IMR-90 (cell line): ENCODE data around the gene GLCE. TPM values are rescaled to one million over a fixed set of nuclear protein-coding genes. Genes with fewer than 3 reads are reported as not detected.

Experiments used
- ATAC-seq: fragments of 200-7000 bp; cut with Tn5 transposase; 2 replicates; pipeline ENCODE4 v1.9.1; 2020; ENCODE audit warnings: low read depth, mild to moderate bottlenecking, moderate library complexity
- BruUV-seq: library from RNA; stranded (reverse); fragments of 400-500 nt; replicated peaks from 2 replicates; lab custom pipeline; 2021; lab: Mats Ljungman, UMichigan
- CTCF ChIA-PET: fragments of 300-600 bp; formaldehyde crosslinking; extraction: SDS; loops from one replicate; lab custom pipeline; 2021; ENCODE audit warnings: antibody characterized with exemption; lab: Yijun Ruan, JAX
- POLR2A ChIA-PET: fragments of 300-600 bp; sonication (Branson Sonifier 250); formaldehyde crosslinking; loops from one replicate; lab custom pipeline; 2022; ENCODE audit warnings: antibody characterized with exemption; ENCODE audit not compliant: unreplicated experiment; lab: Charles Lee
- DNase-seq: peaks from one replicate; pipeline ENCODE4 v3.0.0; 2013
- H2AFZ ChIP-seq: replicated peaks from 2 replicates; pipeline ENCODE3; 2013; ENCODE audit warnings: low read length, mild to moderate bottlenecking; ENCODE audit not compliant: poor library complexity
- H2AK5ac ChIP-seq: 2 replicates; pipeline ENCODE4 v1.6.1; 2013; ENCODE audit warnings: low read depth, low read length, inconsistent platforms
- H2AK9ac ChIP-seq: replicated peaks from 2 replicates; pipeline ENCODE3; 2013; ENCODE audit warnings: mild to moderate bottlenecking, low read depth, low read length, moderate library complexity; ENCODE audit not compliant: poor library complexity
- H2BK120ac ChIP-seq: 2 replicates; pipeline ENCODE4 v1.6.1; 2013; ENCODE audit warnings: low read depth, low read length, inconsistent platforms
- H2BK15ac ChIP-seq: 3 replicates; pipeline ENCODE4 v1.6.1; 2013; ENCODE audit warnings: low read depth, low read length, inconsistent platforms
- H2BK20ac ChIP-seq: 2 replicates; pipeline ENCODE4 v1.6.1; 2013; ENCODE audit warnings: low read depth, mild to moderate bottlenecking, inconsistent platforms, low read length, moderate library complexity
- H2BK5ac ChIP-seq: 2 replicates; pipeline ENCODE4 v1.6.1; 2013; ENCODE audit warnings: mild to moderate bottlenecking, low read depth, low read length, inconsistent platforms; ENCODE audit not compliant: poor library complexity, severe bottlenecking
- H3K14ac ChIP-seq: replicated peaks from 2 replicates; pipeline ENCODE4 v1.6.1; 2013; ENCODE audit warnings: low read depth, low read length, inconsistent platforms
- H3K18ac ChIP-seq: 2 replicates; pipeline ENCODE4 v1.6.1; 2013; ENCODE audit warnings: low read depth, low read length, control low read depth
- H3K23ac ChIP-seq: 2 replicates; pipeline ENCODE4 v1.6.1; 2013; ENCODE audit warnings: low read depth, low read length, inconsistent platforms
- H3K27ac ChIP-seq: 2 replicates; pipeline ENCODE4 v1.5.1; 2013; ENCODE audit warnings: mild to moderate bottlenecking, control low read depth, low read length; ENCODE audit not compliant: insufficient read depth
- H3K27me3 ChIP-seq: 2 replicates; pipeline ENCODE4 v1.6.1; 2013; ENCODE audit warnings: low read length; ENCODE audit not compliant: control insufficient read depth, insufficient read depth
- H3K36me3 ChIP-seq: 2 replicates; pipeline ENCODE4 v1.6.1; 2013; ENCODE audit warnings: low read length, mixed read lengths; ENCODE audit not compliant: control insufficient read depth, insufficient read depth
- H3K4ac ChIP-seq: 2 replicates; pipeline ENCODE4 v1.6.1; 2013; ENCODE audit warnings: low read depth, low read length, inconsistent platforms
- H3K4me1 ChIP-seq: 2 replicates; pipeline ENCODE4 v1.6.1; 2013; ENCODE audit warnings: low read length, mixed read lengths; ENCODE audit not compliant: control insufficient read depth, insufficient read depth
- H3K4me2 ChIP-seq: 2 replicates; pipeline ENCODE4 v1.6.1; 2013; ENCODE audit warnings: low read depth, mild to moderate bottlenecking, control low read depth, low read length, moderate library complexity
- H3K4me3 ChIP-seq: 2 replicates; pipeline ENCODE4 v1.5.1; 2013; ENCODE audit warnings: low read depth, mild to moderate bottlenecking, control low read depth, low read length, moderate library complexity; ENCODE audit not compliant: insufficient read depth
- H3K56ac ChIP-seq: 2 replicates; pipeline ENCODE4 v1.6.1; 2013; ENCODE audit warnings: low read length, inconsistent platforms; ENCODE audit not compliant: insufficient read depth; ENCODE audit errors: extremely low read depth
- H3K79me1 ChIP-seq, 2 experiments: 2 replicates each; pipeline ENCODE4 v1.6.1; 2013; ENCODE audit warnings: low read length in 2 of 2, inconsistent platforms in 1 of 2, low read depth in 1 of 2
- H3K9ac ChIP-seq: 2 replicates; pipeline ENCODE4 v1.6.1; 2013; ENCODE audit warnings: low read depth, low read length, control low read depth
- H3K9me1 ChIP-seq: 2 replicates; pipeline ENCODE4 v1.6.1; 2013; ENCODE audit warnings: low read length, inconsistent platforms; ENCODE audit not compliant: insufficient read depth
- H3K9me3 ChIP-seq: 2 replicates; pipeline ENCODE4 v1.6.1; 2013; ENCODE audit warnings: low read length; ENCODE audit not compliant: control insufficient read depth, insufficient read depth
- H4K20me1 ChIP-seq: 2 replicates; pipeline ENCODE4 v1.6.1; 2013; ENCODE audit warnings: low read length, inconsistent platforms; ENCODE audit not compliant: insufficient read depth
- H4K5ac ChIP-seq: 2 replicates; pipeline ENCODE4 v1.6.1; 2013; ENCODE audit warnings: mild to moderate bottlenecking, low read depth, low read length, control low read depth
- H4K8ac ChIP-seq, 2 experiments: 2 replicates each; pipeline ENCODE4 v1.6.1; 2013; ENCODE audit warnings: low read depth in 2 of 2, low read length in 2 of 2, control low read depth in 1 of 2, inconsistent platforms in 1 of 2
- H4K91ac ChIP-seq: 2 replicates; pipeline ENCODE4 v1.6.1; 2013; ENCODE audit warnings: low read depth, low read length, inconsistent platforms; ENCODE audit not compliant: insufficient read depth
- CEBPB ChIP-seq: IDR thresholded peaks from 2 replicates; pipeline ENCODE4 v1.6.1; 2012; ENCODE audit warnings: low read depth, low read length, improper control_type of control experiment
- MAFK ChIP-seq: IDR thresholded peaks from 2 replicates; pipeline ENCODE4 v1.6.1; 2012; ENCODE audit warnings: low read depth, low read length, improper control_type of control experiment
- POLR2A ChIP-seq: IDR thresholded peaks from 2 replicates; pipeline ENCODE4 v1.6.1; 2012; ENCODE audit warnings: mild to moderate bottlenecking, low read depth, low read length
- RFX5 ChIP-seq: IDR thresholded peaks from 2 replicates; pipeline ENCODE4 v1.8.0; 2012; ENCODE audit warnings: low read depth, mild to moderate bottlenecking, low read length, moderate library complexity
- SMC3 ChIP-seq: fragments of 150-350 bp; IDR thresholded peaks from 2 replicates; pipeline ENCODE4 v1.6.1; 2016; ENCODE audit warnings: low read depth, mild to moderate bottlenecking, antibody characterized with exemption, low read length, moderate library complexity
- WGBS, 2 experiments: methylation state at CpG; one replicate each; pipeline versions ENCODE4 v1.1.5 to v1.1.7; 2013; ENCODE audit warnings: missing lambda C conversion rate in 2 of 2; ENCODE audit not compliant: insufficient read length in 1 of 2; ENCODE audit errors: extremely low coverage in 2 of 2; 5-methylcytosine and 5-hydroxymethylcytosine counted together
- dilution Hi-C: fragments of 300-500 bp; cut with HindIII; formaldehyde crosslinking; loops from one replicate; pipeline ENCODE4 v1.14.3; 2018; ENCODE audit warnings: low sequenced_read_pairs; ENCODE audit not compliant: unreplicated experiment
- in situ Hi-C: fragments of 300-500 bp; cut with MboI; formaldehyde crosslinking; loops from 3 replicates; pipeline ENCODE4 v1.14.3; 2019; ENCODE audit warnings: low sequenced_read_pairs, inconsistent platforms, mixed read lengths
- intact Hi-C: fragments of 100-400 bp; cut with micrococcal nuclease; formaldehyde crosslinking; loops from 2 replicates; pipeline ENCODE4 v1.10.0; 2022
- polyA plus RNA-seq, 3 experiments: library from polyadenylated mRNA; depleted of rRNA; stranded (reverse); fragments of >200 nt; gene quantifications; 2 replicates each; pipeline ENCODE4 v1.2.3, GENCODE V29; 2012; ENCODE audit warnings: low replicate concordance in 1 of 3
- total RNA-seq: library from RNA; depleted of rRNA; stranded (reverse); fragments of >200 nt; gene quantifications from 2 replicates; pipeline ENCODE4 v1.2.3, GENCODE V29; 2012
- TF ChIP-seq, protein P1 (sequence below): fragments of 150-350 bp; IDR thresholded peaks from 2 replicates; pipeline ENCODE4 v1.6.1; 2017; ENCODE audit warnings: mild to moderate bottlenecking, antibody characterized with exemption, low read length, low read depth

GLCE gene
- total and polyA plus RNA-seq, 2 of the 4 experiments (the other 2 are of a cell fraction) = 15.3 to 29.6 TPM

DNA sequence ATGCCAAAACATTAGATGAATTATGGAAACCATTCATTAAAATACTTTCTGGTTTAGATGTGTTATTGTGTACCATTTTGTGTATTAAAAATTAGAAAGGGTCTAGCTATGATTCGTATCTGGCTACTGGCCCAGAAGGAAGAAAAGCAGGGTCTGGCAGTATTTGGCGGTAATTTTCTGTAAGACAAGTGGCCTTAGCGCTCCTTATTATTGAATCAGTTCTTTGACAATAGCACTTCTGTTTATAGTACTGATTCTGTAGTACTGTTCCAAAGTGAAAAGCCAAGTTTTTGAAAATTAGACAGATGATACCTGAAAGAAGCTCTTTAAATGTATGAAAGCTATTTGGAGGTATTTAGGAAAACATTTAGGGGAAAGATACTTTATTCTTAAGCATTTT is 10.2 kb downstream of the GLCE start:
- H3K9me1 ChIP-seq = no peaks in the 10 kb centered on the region
- H3K79me1 ChIP-seq = peaks cover 8 to 31% of the 10 kb centered on the region in 2 experiments
- DNase-seq = no peak
- ChIA-PET POLR2A (no interaction called here), CTCF (no interaction called here)
- H3K4me2 ChIP-seq = no peak overlapping the region
- H3K23ac ChIP-seq = no peak overlapping the region
- H2AFZ ChIP-seq = no peak overlapping the region
- WGBS, 2 experiments = 40% methylated on average over 1 of the region's 3 CpGs; no CpG with 5 or more reads in 1 of the 2 experiments
- H3K27me3 ChIP-seq = no peaks in the 10 kb centered on the region
- H3K36me3 ChIP-seq = no peaks in the 10 kb centered on the region
- no peak overlapping the region for H3K27ac ChIP-seq
- dilution Hi-C loops = no loop called here
- H4K5ac ChIP-seq = no peak overlapping the region
- TF ChIP-seq, protein P1, sequence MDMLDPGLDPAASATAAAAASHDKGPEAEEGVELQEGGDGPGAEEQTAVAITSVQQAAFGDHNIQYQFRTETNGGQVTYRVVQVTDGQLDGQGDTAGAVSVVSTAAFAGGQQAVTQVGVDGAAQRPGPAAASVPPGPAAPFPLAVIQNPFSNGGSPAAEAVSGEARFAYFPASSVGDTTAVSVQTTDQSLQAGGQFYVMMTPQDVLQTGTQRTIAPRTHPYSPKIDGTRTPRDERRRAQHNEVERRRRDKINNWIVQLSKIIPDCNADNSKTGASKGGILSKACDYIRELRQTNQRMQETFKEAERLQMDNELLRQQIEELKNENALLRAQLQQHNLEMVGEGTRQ = no peak
- TF ChIP-seq CEBPB = no peak
- TF ChIP-seq MAFK = no peak
- TF ChIP-seq SMC3 = no peak
- no peak for TF ChIP-seq RFX5
- no peak for TF ChIP-seq POLR2A
- no peak overlapping the region for H2AK5ac ChIP-seq
- H4K8ac ChIP-seq = no peak overlapping the region
- no peak overlapping the region for H4K91ac ChIP-seq
- no peak overlapping the region for H2BK5ac ChIP-seq
- H2BK120ac ChIP-seq = no peak overlapping the region
- H3K4me1 ChIP-seq = no peaks in the 10 kb centered on the region
- no peak overlapping the region for H3K18ac ChIP-seq
- H4K20me1 ChIP-seq = no peaks in the 10 kb centered on the region
- H3K56ac ChIP-seq = no peak overlapping the region
- in situ Hi-C loops = no loop called here
- no peaks in the 10 kb centered on the region for H3K9me3 ChIP-seq
- H2AK9ac ChIP-seq = no peak overlapping the region
- H2BK20ac ChIP-seq = no peak overlapping the region
- no peak overlapping the region for H3K14ac ChIP-seq
- no peak overlapping the region for H2BK15ac ChIP-seq
- no peak overlapping the region for H3K4ac ChIP-seq
- ATAC-seq = no peak
- intact Hi-C loops = no loop called here
- no peak overlapping the region for H3K4me3 ChIP-seq
- BruUV-seq = no TSS peak
- no peak overlapping the region for H3K9ac ChIP-seq
